ENCODE data around the gene LGI4. TPM values are rescaled to one million over a fixed set of nuclear protein-coding genes. Genes with fewer than 3 reads are reported as not detected.

Gene LGI4
- total and polyA plus RNA-seq, 12 donors = 0.17 to 22.4 (median 1.5) TPM

DNA sequence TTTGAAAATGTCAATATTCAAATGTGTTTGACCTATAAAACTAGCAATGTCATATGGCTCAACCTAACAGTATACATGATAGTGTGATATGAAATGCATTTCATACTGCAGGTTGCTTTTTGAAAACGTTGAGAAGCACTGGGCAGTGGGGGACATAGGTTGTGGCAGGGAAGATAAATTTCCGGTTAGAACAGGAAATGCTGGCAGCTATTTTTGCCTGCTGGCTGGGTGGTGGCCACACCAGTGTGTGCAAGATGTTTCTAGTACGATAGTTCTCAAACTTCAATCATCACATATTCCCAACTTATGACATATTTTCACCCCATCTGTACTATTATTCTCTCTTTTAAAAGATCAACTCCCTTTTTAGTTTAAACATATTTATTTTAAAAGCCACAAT lies 36.9 kb upstream of the LGI4 start:
- peak in 2 of 7 donors; percentile 18 to 42 for DNase-seq
- H3K4me1 ChIP-seq (replicated peaks in 1 of 2) = no peaks in the 10 kb centered on the region
- no peak for TF ChIP-seq CTCF (IDR thresholded peaks at IDR 0.05)
- TF ChIP-seq POLR2A (IDR thresholded peaks at IDR 0.05) = no peak
- H3K4me3 ChIP-seq = no peak overlapping the region
- H3K36me3 ChIP-seq (replicated peaks in 1 of 2) = no peaks in the 10 kb centered on the region
- H3K27me3 ChIP-seq = no peaks in the 10 kb centered on the region
- 39 to 50% (median 45%) methylated on average over 3 of the region's 3 CpGs for whole genome bisulfite sequencing, 4 donors
- no peaks in the 10 kb centered on the region for H3K9me3 ChIP-seq (replicated peaks in 1 of 3)
- intact Hi-C loops (cut with DNase I) = no loop called here
- no peak overlapping the region for H3K27ac ChIP-seq

DNA sequence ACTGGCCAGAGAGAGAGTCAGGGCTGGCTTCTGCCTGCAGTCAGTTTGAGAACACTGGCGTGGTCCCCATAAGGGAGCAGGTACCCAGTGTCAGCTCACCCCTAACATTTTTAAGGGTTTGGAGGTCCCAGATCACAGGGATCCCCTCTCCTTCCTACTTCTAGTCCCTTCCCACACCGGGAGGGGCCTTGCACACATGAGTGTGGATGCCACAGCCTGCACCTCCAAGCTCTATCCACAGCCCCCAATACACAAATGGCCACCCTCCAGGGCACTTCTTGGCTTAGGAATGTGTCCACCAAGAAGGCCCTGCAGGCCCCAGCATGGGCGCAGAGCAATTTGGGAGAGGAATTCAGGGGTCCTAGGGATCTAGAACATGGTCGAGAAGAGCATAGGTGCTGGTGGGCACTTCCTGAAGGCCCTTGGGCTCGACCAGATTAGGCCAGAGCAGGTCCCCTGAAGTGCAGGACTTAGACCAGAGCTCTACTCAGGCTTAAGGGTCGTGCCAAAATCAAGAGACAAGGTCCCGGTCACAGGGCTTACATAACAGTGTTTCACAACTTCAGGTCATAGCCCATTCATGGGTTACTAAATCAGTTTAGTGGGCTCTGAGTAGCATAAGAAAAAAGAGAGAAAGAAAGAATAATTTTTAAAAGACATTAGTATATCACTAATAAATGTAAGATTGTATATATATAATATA lies 35.7 kb upstream of the LGI4 start:
- Histone ChIP-seq H3K36me3 (replicated peaks in 1 of 2) (no peaks in the 10 kb centered on the region), H3K4me3 (no peak overlapping the region), H3K27me3 (no peaks in the 10 kb centered on the region), H3K27ac (no peak overlapping the region), H3K9me3 (replicated peaks in 1 of 3) (no peaks in the 10 kb centered on the region), H3K4me1 (replicated peaks in 1 of 2) (no peaks in the 10 kb centered on the region)
- no peak for TF ChIP-seq CTCF (IDR thresholded peaks at IDR 0.05)
- no peak for TF ChIP-seq POLR2A (IDR thresholded peaks at IDR 0.05)
- 62 to 75% (median 68%) methylated on average over 7 of the region's 7 CpGs for WGBS, 4 donors
- DNase-seq = peak in 2 of 7 donors; percentile 31 to 47
- intact Hi-C loops (cut with DNase I) = no loop called here

- no peaks in the 10 kb centered on the region for H3K4me1 ChIP-seq (replicated peaks in 1 of 2)
- H3K4me3 ChIP-seq = no peak overlapping the region
- H3K36me3 ChIP-seq (replicated peaks in 1 of 2) = no peaks in the 10 kb centered on the region
- H3K9me3 ChIP-seq (replicated peaks in 1 of 3) = no peaks in the 10 kb centered on the region
- TF ChIP-seq CTCF (IDR thresholded peaks at IDR 0.05) = no peak
- no peak for TF ChIP-seq POLR2A (IDR thresholded peaks at IDR 0.05)
- intact Hi-C loops (cut with DNase I) = no loop called here
- no peak overlapping the region for H3K27ac ChIP-seq
- DNase-seq = peak in 1 of 7 donors; percentile 23
- 80 to 85% (median 84%) methylated on average over 14 to 18 of the region's 18 CpGs for WGBS, 4 donors
- H3K27me3 ChIP-seq = no peaks in the 10 kb centered on the region
These were observed 34.5 kb upstream of the LGI4 start for GRCh38 chr19:35169221-35169995.

DNA sequence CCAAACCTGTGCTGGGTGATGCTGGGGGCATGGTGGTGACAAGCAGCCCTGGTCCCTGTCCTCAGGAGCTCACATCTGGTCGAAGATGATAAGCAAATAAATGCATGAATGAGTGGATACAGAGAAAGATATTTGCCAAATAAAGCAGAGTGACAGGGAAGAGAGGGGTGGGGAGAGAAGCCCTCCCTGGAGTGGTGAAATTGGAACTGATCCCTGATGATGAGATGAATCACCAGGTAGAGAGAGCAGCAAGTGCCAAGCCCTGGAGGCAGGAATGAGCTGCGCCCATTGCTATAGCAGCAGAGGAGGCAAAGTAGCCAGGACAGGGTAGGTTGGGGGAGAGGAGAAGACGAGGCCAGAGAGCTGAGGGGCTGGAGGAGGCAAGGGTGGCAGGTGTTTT lies 33.3 kb upstream of the LGI4 start:
- Histone ChIP-seq H3K4me1 (replicated peaks in 1 of 2) (no peaks in the 10 kb centered on the region), H3K27me3 (no peaks in the 10 kb centered on the region), H3K4me3 (no peak overlapping the region), H3K36me3 (replicated peaks in 1 of 2) (no peaks in the 10 kb centered on the region), H3K27ac (no peak overlapping the region), H3K9me3 (replicated peaks in 1 of 3) (no peaks in the 10 kb centered on the region)
- 75 to 86% (median 77%) methylated on average over 3 of the region's 3 CpGs for WGBS, 4 donors
- no peak for DNase-seq
- TF ChIP-seq CTCF (IDR thresholded peaks at IDR 0.05) = no peak
- intact Hi-C loops (cut with DNase I) = no loop called here
